GM19240 (cell line): ENCODE measurements around the gene PRG2.
A peak's percentile ranks its signal among the peaks of the same experiment; 100 is the strongest.

Experiments
- DNase-seq: peaks from one replicate; pipeline ENCODE4 v3.0.0; 2011; ENCODE audit warnings: low spot score; ENCODE audit not compliant: insufficient read length

PRG2 gene, protein sequence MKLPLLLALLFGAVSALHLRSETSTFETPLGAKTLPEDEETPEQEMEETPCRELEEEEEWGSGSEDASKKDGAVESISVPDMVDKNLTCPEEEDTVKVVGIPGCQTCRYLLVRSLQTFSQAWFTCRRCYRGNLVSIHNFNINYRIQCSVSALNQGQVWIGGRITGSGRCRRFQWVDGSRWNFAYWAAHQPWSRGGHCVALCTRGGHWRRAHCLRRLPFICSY

DNA sequence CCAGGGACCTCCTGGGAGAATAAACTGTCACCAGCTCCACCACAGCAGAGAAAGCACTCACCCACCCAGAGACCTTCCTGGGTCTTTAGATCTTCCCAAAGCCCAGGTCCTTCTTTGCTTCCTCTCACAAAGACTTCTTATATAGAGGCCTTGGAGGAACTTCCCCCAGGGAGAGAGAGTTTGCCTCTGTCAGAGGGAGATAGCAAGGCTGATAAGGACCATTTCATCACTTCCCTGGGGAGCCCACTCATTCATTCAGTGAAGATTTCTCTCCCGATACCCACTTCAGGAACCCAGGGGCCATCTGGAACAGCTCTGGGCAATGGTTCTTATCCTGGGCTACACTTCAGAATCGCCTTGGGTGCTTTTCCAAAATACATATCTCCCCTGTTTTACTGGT lies at the start of gene PRG2:
Gene PRG2 (minus strand): TSS at position 116 of the 400 bp plus-strand sequence. CDS start 706 bp downstream, outside the sequence.
- DNase-seq = no peak

DNA sequence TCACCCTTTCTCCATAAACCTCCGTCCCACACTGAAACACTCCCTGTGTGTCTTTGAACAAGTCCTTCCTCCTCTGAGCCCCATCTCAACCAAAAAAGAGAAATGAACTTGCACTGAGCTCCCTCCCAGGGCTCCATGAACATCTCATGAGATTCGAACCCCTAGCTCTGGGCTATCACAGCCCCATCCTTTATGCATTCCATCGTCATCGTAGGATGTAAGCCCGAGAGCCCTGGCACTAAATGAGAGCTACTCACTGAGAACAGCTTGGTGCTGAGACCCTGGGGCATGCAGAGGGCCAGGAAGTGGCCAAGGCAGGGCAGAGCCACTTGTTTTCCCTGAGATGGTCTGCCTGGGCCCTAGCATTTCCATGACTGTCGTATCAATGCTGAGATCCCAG lies 49.3 kb upstream of the PRG2 start:
- no peak for DNase-seq

DNA sequence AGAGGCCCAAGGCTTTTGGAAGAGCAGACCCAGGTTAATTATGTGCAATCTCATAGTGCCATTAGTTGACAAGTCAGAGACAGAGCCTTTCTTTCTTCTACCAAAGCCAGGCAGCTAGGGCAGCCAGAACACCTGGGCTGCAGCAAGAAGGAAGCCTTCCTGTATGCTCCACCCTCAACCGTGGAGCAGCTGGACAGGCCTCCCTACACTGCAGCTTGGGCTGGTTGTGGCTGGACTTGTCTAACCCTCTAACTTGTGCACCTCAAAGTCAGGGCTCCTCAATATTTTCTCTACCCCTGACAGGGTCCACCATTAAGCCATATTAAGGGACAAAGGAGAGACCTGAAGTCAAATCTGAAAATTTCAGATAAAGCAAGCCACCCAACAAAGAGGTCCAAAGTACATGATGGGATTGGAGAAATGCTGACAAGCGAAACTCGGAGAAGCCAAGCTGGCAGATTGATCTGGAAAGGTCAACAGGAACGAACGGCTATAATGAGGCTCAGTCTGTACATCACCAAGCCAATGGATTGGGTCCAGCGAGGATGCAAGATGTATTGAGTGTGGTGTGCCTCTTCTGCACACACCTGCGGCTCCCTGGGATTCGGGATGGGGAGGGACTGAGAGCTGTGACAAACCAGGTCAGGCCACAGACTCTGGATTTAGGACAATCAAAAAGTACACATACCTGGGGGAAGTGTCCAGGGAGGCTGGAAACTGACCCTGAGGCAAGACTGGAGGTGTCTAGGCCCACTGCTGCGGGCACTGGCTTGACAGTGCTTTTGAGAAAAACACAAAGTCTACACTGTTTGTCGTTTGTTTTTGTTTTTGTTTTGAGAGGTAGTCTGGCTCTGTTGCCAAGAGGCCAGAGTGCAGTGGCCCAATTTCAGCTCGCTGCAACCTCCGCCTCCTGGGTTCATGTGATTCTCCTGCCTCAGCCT lies 48.2 kb upstream of the PRG2 start:
- no peak for DNase-seq

DNA sequence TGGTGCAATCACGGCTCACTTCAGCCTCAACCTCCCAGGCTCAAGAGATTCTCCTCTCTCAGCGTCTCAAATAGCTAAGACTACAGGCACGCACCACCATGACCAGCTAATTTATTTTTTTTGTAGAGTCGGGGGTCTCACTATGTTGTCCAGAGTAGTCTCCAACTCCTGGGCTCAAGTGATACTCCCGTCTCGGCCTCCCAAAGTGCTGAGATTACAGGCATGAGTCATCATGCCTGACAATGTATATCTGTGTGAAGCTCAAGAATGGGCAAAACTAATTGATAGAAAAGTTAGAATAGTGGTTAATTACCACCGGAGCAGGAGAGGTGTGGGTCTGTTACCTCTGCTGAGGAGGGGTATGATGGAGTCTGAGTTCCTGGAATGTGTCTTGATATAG lies 45.6 kb upstream of the PRG2 start:
- DNase-seq = no peak

- no peak for DNase-seq
Observed at GRCh38 chr11:57434640-57435546, 44.4 kb upstream of the PRG2 start.

- no peak for DNase-seq
Observed at GRCh38 chr11:57432714-57433163, 42.3 kb upstream of the PRG2 start.

DNA sequence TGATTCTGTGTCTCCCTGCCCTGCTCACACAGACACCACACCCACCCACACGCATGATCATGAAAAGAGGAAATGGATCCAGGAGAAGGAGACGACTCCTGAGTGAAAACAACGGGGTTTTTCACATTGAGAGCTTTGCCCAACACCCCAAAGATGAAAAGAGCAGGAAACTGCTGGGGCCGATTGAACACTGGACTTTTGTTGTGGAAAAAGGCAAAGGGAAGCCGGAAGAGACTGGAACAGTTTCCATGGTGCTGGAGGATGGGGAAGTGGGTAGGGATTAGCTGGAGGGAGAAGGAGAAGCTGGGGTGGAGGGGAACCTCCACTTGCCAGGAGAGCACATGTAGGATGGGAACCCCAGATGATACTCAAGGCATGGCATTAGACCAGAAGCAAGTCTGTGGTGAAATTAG lies 41.7 kb upstream of the PRG2 start:
- DNase-seq = no peak

DNA sequence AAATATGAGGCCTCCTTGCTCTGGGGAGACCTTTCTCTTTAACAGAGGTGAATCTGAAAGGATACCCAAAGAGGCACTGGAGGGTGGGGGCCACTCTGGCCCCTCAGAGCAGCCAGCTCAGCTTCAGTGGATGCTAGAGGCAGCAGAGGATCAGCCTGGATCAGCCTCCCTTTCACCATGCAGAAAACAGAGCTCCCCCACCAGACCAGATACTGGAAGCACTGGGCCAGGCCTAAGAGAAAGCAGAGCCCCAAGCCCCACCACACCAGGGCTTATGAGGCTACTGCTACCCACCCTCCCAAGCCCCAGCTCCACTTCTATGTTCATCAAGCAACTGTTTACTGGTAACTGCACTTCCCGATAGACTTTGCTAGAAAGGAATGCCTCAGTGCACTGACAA lies 40.5 kb upstream of the PRG2 start:
- DNase-seq = no peak

- no peak for DNase-seq
Observed at GRCh38 chr11:57429946-57430345, 39.5 kb upstream of the PRG2 start.

- DNase-seq = no peak
Observed at GRCh38 chr11:57428643-57429042, 38.2 kb upstream of the PRG2 start.

- no peak for DNase-seq
Observed at GRCh38 chr11:57427727-57428082, 37.3 kb upstream of the PRG2 start.

DNA sequence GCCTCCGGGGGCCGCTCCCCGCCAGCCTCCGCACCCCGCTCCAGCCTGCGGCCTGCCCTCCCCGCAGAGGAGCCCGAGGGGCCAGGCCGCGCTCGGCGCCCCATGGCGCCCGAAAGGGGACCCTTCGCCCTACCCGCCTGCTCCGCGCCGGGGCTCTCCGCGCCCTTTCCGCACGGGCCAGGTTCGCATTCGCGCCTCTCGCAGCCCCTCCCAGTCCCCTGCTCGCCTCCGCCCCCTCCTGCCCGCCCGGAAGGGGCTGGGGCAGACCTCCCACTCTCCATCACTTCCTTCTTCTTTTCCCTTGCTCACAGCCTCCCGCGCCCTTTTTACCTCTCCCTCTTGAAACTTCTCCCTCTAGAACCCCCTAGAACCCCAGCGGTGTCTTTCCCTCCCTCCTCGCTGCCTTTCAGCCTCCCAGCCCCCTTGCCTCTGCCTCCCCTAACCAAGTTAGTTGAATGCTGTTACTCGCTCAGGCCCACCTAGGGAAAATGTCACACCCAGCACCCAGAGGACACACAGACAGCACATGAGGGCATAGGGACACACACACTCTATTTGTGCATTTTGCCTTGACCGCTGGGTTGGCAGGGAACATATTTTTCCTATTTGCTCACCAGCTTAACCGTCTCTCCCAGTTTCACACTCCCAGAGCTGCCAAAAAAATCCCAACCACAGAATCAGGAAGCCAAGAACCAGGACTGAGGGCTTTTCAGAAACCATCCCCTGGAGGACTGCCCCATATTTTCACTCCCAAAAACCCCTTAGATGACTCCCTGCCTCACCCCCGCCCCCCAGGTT lies 36.7 kb upstream of the PRG2 start, which contains the start of gene SLC43A3:
Gene SLC43A3 (minus strand): TSS at position 193 of the 798 bp plus-strand sequence. CDS start 949 bp downstream, outside the sequence.
- peak; percentile 29 for DNase-seq

DNA sequence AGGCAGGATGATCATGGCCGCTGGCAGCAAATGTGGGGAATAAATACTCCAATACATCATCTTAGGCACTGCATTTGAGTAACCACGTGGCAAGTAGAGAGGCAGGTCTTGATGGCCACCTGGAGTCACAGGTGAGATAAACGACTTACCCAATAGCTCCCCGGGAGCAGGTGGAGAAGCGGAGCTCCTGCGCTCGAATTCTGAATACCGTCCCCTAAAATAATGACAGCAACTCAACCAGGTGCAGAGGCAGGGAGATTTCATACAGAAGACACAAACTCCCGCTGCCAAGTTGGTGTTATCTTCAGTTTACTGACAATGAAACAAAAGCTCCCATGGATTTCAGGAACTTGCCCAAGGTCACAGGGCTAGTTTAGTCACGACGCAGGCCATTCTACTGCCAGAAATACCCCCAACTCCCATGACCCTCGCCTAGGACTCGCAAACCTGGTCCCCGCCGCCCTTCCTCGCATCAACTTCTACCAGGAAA lies 36.0 kb upstream of the PRG2 start:
- DNase-seq = no peak

GRCh38 chr11:57425565-57426438 lies 35.4 kb upstream of the PRG2 start:
- DNase-seq = no peak

DNA sequence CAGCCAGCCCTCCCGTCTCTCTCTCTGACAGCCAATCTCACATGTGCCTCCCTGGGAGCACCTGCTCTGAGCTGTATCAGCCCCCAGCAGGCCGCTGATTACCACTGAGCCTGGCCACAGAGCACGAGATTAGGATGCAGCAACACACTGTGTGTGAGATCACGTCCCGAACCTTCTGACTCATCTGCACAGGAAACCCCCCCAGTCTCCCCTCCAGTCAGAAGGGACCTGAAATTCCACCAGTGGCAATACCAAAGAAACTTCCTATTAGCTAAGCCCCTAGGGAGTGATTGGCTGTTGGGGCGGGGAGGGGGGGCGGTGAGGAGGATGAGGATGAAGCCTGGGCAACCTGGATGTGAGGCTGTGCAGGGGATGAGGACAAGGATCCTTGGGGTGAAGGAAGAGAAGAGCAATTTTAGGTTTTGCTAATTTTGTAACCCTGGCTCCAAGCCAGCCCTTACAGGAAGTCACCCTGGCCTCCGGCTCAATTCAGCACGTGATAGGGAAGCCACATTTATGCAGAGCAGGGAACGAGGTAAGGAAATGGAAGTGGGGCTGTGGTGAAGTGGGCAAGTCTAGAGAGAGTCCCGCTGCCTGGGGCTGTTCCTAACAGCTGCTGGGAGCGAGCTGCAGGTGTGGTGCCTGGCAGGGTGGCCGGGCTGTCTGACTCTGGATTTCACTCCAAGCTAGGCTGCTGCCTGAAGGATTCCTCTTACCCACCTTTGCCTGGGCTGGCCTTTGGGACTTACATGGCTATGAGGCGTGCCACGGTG lies 34.5 kb upstream of the PRG2 start:
- DNase-seq = peak; percentile 68

DNA sequence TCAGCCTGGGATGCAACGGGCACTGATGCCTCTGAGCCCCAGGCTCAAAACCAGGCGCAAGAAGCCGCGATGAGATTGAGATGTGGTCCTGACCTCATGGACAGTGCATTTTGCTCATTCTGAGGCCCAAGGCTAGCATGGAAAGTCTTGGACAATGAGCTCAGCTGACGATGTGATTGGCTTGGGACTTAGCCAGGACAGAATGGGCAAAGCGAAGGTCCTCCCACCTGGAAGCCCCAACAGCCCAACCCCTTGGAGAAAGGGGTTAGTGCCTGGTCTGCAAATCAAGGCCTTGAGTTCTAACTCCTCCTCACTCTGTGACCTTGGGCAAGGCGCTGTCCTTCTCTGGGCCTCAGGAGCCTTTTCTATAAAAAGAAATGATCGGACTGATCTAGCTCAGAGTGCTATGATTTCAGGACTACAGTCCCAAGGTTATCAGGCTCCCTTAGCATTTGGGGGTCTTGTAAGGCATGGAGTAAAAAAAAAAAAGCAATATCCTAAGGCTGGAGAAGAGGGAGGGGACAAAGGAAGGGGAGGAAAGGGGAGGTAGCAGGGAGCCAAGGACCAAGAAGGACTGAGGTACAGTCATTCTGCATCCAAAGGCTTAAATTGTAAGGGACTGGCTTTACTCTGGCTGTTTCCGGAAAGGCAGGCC lies 33.8 kb upstream of the PRG2 start:
- DNase-seq = no peak

DNA sequence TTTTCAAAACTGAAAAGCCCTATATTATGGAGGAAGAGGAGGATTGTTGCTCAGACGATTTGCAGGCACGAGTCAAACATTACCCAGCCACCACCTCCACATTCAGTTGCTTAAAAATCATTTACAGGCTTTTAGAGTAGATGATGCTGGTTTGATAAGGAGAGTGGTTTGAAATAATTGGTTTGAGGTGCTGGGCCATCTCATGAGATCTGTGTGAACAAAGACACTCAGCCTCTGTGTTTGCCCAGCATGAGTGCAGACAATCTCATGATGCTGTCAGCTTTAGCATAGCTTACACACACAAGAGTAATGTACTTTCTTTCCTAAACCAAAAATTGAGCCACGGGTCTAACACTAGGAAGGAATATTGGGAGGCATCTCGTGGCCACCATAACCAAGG lies 32.2 kb upstream of the PRG2 start:
- no peak for DNase-seq

GRCh38 chr11:57421805-57422204 lies 31.4 kb upstream of the PRG2 start:
- DNase-seq = no peak
